ENCODE measurements around the gene LPIN2. TPM values are rescaled to one million over a fixed set of nuclear protein-coding genes. Genes with fewer than 3 reads are reported as not detected.

The LPIN2 gene
- total and polyA plus RNA-seq, 2 experiments from 2014 or later, result 29.1 to 62.1 TPM

DNA sequence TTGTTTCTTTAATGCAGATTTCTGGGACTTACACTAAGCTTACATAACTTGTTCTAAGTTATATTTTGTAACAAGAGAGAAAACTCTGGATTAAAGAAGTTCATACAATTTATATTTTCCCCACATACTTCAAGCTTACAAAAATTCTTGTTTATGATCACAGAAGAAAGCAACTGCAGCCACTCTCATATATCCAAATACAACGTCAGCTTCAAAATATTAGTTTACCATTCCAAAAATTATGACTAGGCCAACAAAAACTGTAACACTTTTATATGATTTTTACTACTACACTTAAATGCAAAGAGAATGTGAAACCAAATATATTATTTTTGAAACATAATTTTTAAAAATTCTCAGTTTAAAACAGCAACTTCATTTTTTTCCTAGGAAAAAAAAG, 30.9 kb downstream of the LPIN2 start:
- Histone ChIP-seq H3K36me3 (replicated peaks; ENCODE audit: insufficient read depth, low read depth) (no peaks in the 10 kb centered on the region), H3K79me2 (peaks cover 86% of the 10 kb centered on the region), H3K9me2 (replicated peaks; ENCODE audit: insufficient read depth) (no peaks in the 10 kb centered on the region), H4K20me1 (ENCODE audit: insufficient read depth, poor library complexity, severe bottlenecking) (peaks cover 3% of the 10 kb centered on the region), H3K27me3 (no peaks in the 10 kb centered on the region), H3K4me3 (no peak overlapping the region), H3K27ac (peak overlapping the region; percentile 93), H3K9me3 (ENCODE audit: low read depth) (no peaks in the 10 kb centered on the region), H3K4me2 (peak overlapping the region; percentile 66), H2AFZ (no peak overlapping the region), H3K4me1 (ENCODE audit: insufficient read depth) (peaks cover 77% of the 10 kb centered on the region)
- DNase-seq (ENCODE audit: low spot score), result no peak
- 85% methylated on average over 1 of the region's 1 CpG for WGBS (ENCODE audit: low lambda C conversion rate, missing lambda C conversion rate)
- TF ChIP-seq EZH2phosphoT487 (IDR thresholded peaks at IDR 0.05; ENCODE audit: low read depth, severe bottlenecking, unreplicated experiment) (no peak), EZH2 (IDR thresholded peaks at IDR 0.05; ENCODE audit: borderline replicate concordance) (no peak), CTCF (IDR thresholded peaks at IDR 0.05; ENCODE audit: poor library complexity) (no peak)

- peaks cover 88% of the 10 kb centered on the region for H3K79me2 ChIP-seq
- no peak overlapping the region for H3K4me3 ChIP-seq
- no peak overlapping the region for H2AFZ ChIP-seq
- peaks cover 79% of the 10 kb centered on the region for H3K4me1 ChIP-seq (ENCODE audit: insufficient read depth)
- TF ChIP-seq CTCF (IDR thresholded peaks at IDR 0.05; ENCODE audit: poor library complexity) (no peak), EZH2phosphoT487 (IDR thresholded peaks at IDR 0.05; ENCODE audit: low read depth, severe bottlenecking, unreplicated experiment) (no peak), EZH2 (IDR thresholded peaks at IDR 0.05; ENCODE audit: borderline replicate concordance) (no peak)
- H3K9me3 ChIP-seq (ENCODE audit: low read depth), result no peaks in the 10 kb centered on the region
- H3K27me3 ChIP-seq, result no peaks in the 10 kb centered on the region
- peaks cover 3% of the 10 kb centered on the region for H4K20me1 ChIP-seq (ENCODE audit: insufficient read depth, poor library complexity, severe bottlenecking)
- H3K9me2 ChIP-seq (replicated peaks; ENCODE audit: insufficient read depth), result no peaks in the 10 kb centered on the region
- 34% methylated on average over 6 of the region's 6 CpGs for WGBS (ENCODE audit: low lambda C conversion rate, missing lambda C conversion rate)
- no peaks in the 10 kb centered on the region for H3K36me3 ChIP-seq (replicated peaks; ENCODE audit: insufficient read depth, low read depth)
- H3K27ac ChIP-seq, result peak overlapping the region; percentile 93
- peak; percentile 47 for DNase-seq (ENCODE audit: low spot score)
- peak overlapping the region; percentile 66 for H3K4me2 ChIP-seq
These were observed 31.7 kb downstream of the LPIN2 start for GRCh38 chr18:2981212-2981728.

DNA sequence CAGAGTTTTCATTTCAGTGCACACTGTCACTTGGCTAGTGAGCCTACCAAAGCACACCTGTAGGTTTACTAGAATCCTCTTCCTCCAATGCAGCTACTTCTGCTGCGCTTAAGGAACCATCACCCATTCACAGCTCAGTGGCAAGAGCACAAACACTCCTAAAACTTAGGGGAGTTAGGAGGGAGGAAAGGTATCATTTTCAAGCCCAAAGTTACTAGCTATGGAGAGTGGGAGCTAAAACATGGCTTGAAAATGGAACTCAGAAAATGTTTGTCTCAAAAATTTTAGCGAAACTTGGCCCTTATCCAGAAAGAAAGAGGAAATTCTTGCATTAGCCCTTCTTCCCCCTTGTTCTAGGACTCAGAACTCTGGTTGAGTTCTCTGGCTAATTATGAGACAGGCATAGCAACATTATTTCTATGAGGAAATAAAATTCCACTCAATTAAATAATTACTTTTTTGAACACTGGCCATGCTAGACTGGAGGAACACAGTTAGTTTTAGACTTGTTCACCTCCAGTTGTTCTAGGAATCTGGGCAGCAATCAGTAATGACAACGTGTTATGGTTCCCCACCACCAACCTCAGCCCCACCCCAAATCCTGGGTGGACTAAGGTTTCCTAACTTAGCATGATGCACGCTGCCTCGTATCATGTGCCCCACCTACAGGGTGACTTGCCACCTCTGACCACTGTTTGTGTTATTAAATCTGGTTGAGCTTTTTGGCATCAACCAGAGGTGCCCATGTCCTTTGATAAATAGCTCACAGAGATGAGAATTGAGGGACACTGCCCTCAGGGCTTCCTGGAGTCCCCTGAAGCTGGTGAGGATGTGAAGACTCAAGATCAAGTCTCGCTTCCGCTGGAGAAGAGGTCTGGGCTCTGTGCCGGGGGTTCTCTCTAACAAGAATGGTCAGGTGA, 32.8 kb downstream of the LPIN2 start:
- Histone ChIP-seq H3K79me2 (peaks cover 93% of the 10 kb centered on the region), H3K4me2 (peak overlapping the region; percentile 66)
- TF ChIP-seq EZH2phosphoT487 (IDR thresholded peaks at IDR 0.05; ENCODE audit: low read depth, severe bottlenecking, unreplicated experiment), result no peak
- TF ChIP-seq CTCF (IDR thresholded peaks at IDR 0.05; ENCODE audit: poor library complexity), result no peak
- TF ChIP-seq EZH2 (IDR thresholded peaks at IDR 0.05; ENCODE audit: borderline replicate concordance), result no peak

More for the DNA sequence above, 32.8 kb downstream of the LPIN2 start:
- Histone ChIP-seq H3K4me3 (no peak overlapping the region), H3K9me2 (replicated peaks; ENCODE audit: insufficient read depth) (no peaks in the 10 kb centered on the region), H4K20me1 (ENCODE audit: insufficient read depth, poor library complexity, severe bottlenecking) (no peaks in the 10 kb centered on the region), H3K9me3 (ENCODE audit: low read depth) (no peaks in the 10 kb centered on the region), H3K27me3 (no peaks in the 10 kb centered on the region), H3K36me3 (replicated peaks; ENCODE audit: insufficient read depth, low read depth) (no peaks in the 10 kb centered on the region), H3K4me1 (ENCODE audit: insufficient read depth) (peaks cover 76% of the 10 kb centered on the region), H2AFZ (no peak overlapping the region), H3K27ac (peak overlapping the region; percentile 93)
- WGBS (ENCODE audit: low lambda C conversion rate, missing lambda C conversion rate), result 83% methylated on average over 8 of the region's 8 CpGs
- no peak for DNase-seq (ENCODE audit: low spot score)
